Subcutaneous adipose tissue (tissue), 4 donors: ENCODE results near the gene SGPP2. TPM values are rescaled to one million over a fixed set of nuclear protein-coding genes. Genes with fewer than 3 reads are reported as not detected.

ENCODE experiments used
- CTCF ChIP-seq: fragments of 450-650 bp; IDR thresholded peaks from one replicate; pipeline ENCODE4 v1.5.1; 2016; ENCODE audit warnings: low read depth, mild to moderate bottlenecking, control low read depth, antibody characterized with exemption, moderate library complexity
- total RNA-seq, 4 donors: library from RNA; depleted of rRNA; stranded (reverse); fragments of >200 nt; gene quantifications; one replicate each; pipeline ENCODE4 v1.1.0, GENCODE V29; 2016

The SGPP2 gene
- total RNA-seq, 4 donors from 2014 or later = 0.16 TPM; not detected in 3

GRCh38 chr2:222420508-222420907 is 3.8 kb upstream of the SGPP2 start:
- TF ChIP-seq CTCF = no peak

GRCh38 chr2:222421626-222422025 is 2.7 kb upstream of the SGPP2 start:
- TF ChIP-seq CTCF = no peak

GRCh38 chr2:222423186-222423585 is 1.2 kb upstream of the SGPP2 start:
- no peak for TF ChIP-seq CTCF

GRCh38 chr2:222423632-222424275 is 589 bp upstream of the SGPP2 start:
- TF ChIP-seq CTCF = no peak

- no peak for TF ChIP-seq CTCF
Measured at GRCh38 chr2:222424729-222425671, 657 bp downstream of the SGPP2 start.

GRCh38 chr2:222427646-222428301 is 3.4 kb downstream of the SGPP2 start:
- no peak for TF ChIP-seq CTCF

- no peak for TF ChIP-seq CTCF
Measured at GRCh38 chr2:222430071-222430470, 5.7 kb downstream of the SGPP2 start.
